ENCODE data around the gene TRABD2A.

- TF ChIP-seq POLR2A (IDR thresholded peaks at IDR 0.05; ENCODE audit: low read length) (no peak), GATA1 (IDR thresholded peaks at IDR 0.05; ENCODE audit: low read depth, low read length) (no peak)
These were observed 18.9 kb downstream of the TRABD2A start for GRCh38 chr2:84862006-84862405.
